NCI-H69 (cell line): ENCODE data around the gene MRPS12.
"Not testable (repeated sequence)": the region's sequence is repeated elsewhere in the genome, so short reads cannot be mapped to it uniquely, and the experiment has no call there.

ENCODE experiments used
- DNase-seq: peaks from one replicate; lab custom pipeline; 2025; lab: John Stamatoyannopoulos, UW

MRPS12 gene

DNA sequence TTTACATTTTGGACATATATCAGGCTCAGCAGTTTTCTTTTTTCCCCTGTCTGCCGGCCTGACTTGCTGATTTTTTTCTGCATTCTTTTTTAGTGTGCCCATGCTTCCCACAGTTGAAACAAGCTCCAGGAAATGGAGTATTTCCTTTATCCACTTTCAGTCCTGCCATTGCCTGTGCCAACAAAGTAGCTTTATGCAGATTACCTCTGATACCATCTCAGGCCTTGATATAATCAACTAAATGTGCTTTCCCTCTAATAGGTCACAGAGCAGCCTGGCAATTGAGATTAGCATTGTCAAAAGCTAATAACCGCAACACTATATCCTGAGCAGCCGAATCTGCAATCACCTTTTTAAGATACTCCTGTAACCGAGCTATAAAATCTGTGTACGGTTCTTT is 9.2 kb downstream of the MRPS12 start:
- no peak for DNase-seq

DNA sequence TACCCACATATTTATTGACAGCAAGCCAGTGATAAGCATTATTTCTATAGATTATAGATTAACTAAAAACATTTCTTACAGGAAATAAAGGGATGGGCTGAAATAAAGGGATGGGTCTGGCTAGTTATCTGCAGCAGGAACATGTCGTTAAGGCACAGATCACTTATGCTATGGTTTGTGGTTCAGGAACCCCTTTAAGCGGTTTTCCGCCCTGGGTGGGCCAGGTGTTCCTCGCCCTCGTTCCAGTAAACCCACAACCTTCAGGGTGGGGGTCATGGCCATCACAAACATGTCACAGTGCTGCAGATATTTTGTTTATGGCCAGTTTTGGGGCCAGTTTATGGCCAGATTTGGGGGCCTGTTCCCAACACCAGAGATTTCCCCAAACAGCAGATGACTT is 10.7 kb downstream of the MRPS12 start:
- DNase-seq: not testable (repeated sequence)

- DNase-seq: no peak
These were observed 11.2 kb downstream of the MRPS12 start for GRCh38 chr19:38941979-38942378.

- no peak for DNase-seq
These were observed 11.9 kb downstream of the MRPS12 start for GRCh38 chr19:38942471-38943181.

DNA sequence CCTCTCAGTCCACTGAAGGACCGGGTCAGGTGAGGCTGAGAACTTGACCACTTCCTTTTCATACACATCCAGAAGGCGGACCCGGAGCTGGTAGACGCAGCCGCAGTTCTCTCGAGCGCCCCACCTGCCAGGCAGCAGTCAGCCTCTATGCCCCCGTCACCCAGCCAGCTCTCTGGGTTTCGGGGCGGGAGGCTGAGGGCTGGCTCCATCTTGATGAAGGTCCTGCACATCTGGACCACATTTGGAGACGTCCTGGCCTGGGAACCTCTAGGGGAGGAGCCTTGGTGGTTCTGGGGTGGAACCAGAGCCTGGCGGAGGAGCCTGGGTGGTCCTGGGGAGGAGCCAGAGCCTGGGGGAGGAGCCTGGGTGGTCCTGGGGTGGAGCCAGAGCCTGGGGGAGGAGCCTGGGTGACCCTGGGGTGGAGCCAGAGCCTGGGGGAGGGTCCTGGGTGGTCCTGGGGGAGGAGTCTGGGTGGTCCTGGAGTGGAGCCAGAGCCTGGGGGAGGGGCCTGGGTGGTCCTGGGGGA is 14.3 kb downstream of the MRPS12 start:
- peak; percentile 64 for DNase-seq

DNA sequence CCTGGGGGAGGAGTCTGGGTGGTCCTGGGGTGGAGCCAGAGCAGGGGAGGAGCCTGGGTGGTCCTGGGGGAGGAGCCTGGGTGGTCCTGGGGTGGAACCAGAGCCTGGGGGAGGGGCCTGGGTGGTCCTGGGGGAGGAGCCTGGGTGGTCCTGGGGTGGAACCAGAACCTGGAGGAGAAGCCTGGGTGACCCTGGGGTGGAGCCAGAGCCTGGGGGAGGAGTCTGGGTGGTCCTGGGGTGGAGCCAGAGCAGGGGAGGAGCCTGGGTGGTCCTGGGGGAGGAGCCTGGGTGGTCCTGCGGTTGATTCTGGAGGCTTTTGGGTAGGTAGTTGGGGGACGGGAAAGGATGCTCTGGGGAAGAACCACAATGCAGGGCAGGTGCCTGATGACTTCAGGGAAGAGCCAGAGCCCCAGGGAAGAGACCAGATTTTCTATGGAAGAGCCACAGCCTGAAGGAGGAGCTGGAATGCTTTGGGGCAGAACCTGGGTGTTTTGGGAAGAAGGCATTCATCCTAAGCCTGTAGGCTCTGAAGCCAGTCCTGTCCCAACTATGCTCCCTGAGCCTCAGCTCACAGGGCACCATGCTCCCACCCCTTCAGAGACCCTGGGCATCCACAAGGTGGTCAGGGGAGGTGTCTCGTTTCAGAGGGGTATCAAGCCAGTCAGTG is 15.0 kb downstream of the MRPS12 start:
- DNase-seq: no peak

- peak; percentile 40 for DNase-seq
These were observed 15.7 kb downstream of the MRPS12 start for GRCh38 chr19:38946229-38947010.

- peak; percentile 88 for DNase-seq
These were observed 19.0 kb downstream of the MRPS12 start for GRCh38 chr19:38949580-38950367.

- DNase-seq: no peak
These were observed 20.4 kb downstream of the MRPS12 start for GRCh38 chr19:38951187-38951586.

- DNase-seq: peak; percentile 77
These were observed 21.8 kb downstream of the MRPS12 start for GRCh38 chr19:38952395-38953165.

- no peak for DNase-seq
These were observed 22.9 kb downstream of the MRPS12 start for GRCh38 chr19:38953677-38954076.

- DNase-seq: no peak
These were observed 25.5 kb downstream of the MRPS12 start for GRCh38 chr19:38956264-38956663.

DNA sequence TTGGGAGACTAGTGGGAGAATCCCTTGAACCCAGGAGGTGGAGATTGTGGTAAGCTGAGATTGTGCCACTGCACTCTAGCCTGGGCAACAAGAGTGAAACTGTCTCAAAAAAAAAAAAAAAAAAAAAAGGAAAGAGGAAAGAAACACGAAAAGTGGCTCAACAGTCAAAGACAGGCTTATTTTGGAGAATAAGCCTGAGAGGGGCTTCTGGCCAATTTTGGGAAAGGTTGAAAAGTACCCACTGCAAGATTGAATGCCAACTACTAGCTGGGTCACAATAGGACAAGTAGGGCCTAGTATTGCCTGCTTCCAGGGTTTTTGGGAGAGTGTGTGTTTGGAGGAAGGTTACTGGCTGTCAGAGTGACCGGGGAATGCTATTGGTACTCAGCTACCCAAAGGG is 27.6 kb downstream of the MRPS12 start:
- DNase-seq: no peak

DNA sequence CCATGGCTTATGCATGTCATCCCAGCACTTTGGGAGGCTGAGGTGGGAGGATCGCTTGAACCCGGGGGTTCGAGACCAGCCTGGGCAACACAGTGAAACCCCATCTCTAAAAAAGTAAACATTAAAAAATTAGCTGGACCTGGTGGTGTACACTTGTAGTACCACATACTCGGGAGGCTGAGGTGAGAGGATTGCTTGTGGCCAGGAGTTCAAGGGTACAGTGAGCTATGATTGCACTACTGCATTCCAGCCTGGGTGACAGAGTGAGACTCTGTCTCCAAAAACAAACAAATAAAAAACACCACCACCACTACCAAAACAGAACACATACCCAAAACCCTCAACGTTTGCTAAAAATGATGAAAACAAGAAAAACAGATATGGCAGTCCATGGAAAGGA is 28.9 kb downstream of the MRPS12 start:
- DNase-seq: no peak

GRCh38 chr19:38964738-38965137 is 34.0 kb downstream of the MRPS12 start:
- no peak for DNase-seq

DNA sequence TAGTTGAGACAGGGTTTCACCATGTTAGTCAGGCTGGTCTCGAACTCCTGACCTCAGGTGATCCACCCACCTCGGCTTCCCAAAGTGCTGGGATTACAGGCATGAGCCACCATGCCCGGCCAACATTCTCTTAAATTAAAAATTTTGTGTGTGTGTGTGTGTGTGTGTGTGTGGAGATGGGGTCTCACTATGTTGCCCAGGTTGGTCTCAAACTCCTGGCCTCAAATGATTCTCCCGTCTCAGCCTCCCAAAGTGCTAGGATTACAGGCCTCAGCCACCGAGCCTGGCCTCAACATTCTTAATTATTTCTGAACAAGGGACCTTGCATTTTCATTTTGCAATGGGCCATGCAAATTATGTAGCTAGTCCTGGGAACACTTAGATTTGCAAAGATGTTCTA is 35.4 kb downstream of the MRPS12 start:
- DNase-seq: not testable (repeated sequence)

DNA sequence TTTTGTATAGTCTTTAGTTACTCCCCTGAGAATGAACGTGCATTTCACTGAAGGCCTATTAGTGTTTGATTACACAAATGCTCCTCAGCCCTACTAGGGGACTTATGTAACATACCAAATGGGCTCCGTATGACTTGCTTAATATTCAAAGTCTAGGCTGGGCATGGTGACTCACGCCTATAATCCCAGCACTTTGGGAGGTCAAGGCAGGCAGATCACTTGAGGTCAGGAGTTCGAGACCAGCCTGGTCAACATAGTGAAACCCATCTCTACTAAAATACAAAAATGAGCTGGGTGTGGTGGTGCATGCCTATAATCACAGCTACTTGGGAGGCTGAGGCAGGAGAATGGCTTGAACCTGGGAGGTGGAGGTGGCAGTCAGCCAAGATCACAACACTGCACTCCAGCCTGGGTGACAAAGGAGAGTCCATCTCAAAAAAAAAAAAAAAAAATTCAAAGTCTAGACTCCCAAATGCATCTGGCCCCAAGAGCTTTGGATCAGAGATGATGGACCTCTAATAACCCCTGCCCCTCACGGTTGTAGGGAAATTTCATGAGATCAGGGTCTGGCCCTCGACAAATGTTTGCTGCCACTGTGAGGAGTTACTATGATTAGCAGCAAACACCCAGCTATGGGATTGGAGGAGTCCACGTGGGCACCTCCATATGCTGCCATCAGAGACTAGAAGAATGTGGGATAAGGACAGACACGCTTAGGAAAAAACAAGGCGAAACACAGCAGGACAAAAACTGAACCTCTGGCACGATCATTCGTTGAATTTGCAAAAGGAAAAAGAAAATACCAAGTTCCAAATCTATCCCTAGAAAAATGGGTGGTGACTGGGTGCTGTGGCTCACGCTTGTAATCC is 40.2 kb downstream of the MRPS12 start:
- no peak for DNase-seq

- DNase-seq: no peak
These were observed 40.9 kb downstream of the MRPS12 start for GRCh38 chr19:38971672-38972071.

DNA sequence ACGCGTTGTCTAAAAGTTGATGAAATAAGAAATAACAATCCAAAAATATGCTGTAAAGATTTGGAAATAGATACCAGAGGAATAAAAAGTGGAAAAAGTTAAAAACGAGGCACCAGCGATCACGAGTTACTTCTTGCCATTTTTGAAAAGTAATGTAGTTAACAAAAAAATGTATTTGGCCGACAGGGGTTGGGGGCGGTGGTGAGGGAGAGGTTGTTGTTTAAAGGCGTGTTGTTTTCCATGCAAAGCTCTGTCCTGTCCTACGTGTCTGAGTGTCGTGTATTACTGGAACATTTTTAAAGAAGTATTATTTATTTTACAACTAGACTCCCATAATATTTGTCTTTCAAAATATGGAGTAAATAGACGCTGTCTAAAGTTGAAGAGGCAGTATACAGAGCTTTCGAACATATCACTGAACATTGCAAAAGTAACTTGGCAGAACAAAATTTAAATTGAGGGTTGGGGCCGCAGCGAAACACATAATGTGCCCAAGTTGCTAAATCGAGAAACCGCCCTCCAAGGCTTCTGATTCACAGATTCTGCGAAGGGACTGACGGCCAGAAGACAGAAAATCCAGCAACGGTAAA is 44.0 kb downstream of the MRPS12 start:
- no peak for DNase-seq
